Tibial nerve (tissue), 4 donors: ENCODE results near the gene AHCYL1.

ENCODE experiments used
- EP300 ChIP-seq, 2 donors: sonication (generic); formaldehyde crosslinking; IDR thresholded peaks; one replicate each; pipeline ENCODE4 v1.6.1; 2017; ENCODE audit warnings: antibody characterized with exemption in 2 of 2, mild to moderate bottlenecking in 1 of 2
- POLR2A ChIP-seq, 2 donors: fragments of 450-650 bp; IDR thresholded peaks; one replicate each; pipeline ENCODE4 v1.6.1; 2017; ENCODE audit warnings: antibody characterized with exemption in 2 of 2, mild to moderate bottlenecking in 2 of 2, moderate library complexity in 2 of 2
- TF ChIP-seq, protein P1 (sequence below), 5 experiments: fragments of 200-600 bp in 3 of 5; fragments of 450-650 bp in 2 of 5; sonication (generic) in 3 of 5; IDR thresholded peaks; one replicate each; pipeline ENCODE4 v1.5.1; 2016 to 2019; ENCODE audit warnings: antibody characterized with exemption in 5 of 5, mild to moderate bottlenecking in 3 of 5, moderate library complexity in 2 of 5

DNA sequence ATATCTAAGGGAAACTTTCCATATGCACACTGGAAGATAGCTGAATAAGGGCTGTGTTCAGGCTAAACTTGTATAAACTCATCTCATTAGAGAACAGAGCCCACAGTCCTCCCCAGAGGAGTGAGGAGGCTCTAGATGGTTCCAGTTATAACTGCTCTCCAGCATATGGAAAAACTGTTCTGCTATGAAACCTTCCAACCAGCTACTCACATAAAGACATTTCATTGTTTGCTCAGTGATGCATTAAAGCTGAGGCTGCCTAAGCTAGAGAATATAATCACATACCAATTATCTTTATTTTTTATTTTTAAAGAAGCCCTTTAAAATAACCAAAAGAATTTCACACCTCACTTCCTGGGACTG is 13.3 kb downstream of the AHCYL1 start:
- TF ChIP-seq POLR2A (IDR thresholded peaks at IDR 0.05) (no peak), EP300 (IDR thresholded peaks at IDR 0.05) (no peak)
- TF ChIP-seq, protein P1, sequence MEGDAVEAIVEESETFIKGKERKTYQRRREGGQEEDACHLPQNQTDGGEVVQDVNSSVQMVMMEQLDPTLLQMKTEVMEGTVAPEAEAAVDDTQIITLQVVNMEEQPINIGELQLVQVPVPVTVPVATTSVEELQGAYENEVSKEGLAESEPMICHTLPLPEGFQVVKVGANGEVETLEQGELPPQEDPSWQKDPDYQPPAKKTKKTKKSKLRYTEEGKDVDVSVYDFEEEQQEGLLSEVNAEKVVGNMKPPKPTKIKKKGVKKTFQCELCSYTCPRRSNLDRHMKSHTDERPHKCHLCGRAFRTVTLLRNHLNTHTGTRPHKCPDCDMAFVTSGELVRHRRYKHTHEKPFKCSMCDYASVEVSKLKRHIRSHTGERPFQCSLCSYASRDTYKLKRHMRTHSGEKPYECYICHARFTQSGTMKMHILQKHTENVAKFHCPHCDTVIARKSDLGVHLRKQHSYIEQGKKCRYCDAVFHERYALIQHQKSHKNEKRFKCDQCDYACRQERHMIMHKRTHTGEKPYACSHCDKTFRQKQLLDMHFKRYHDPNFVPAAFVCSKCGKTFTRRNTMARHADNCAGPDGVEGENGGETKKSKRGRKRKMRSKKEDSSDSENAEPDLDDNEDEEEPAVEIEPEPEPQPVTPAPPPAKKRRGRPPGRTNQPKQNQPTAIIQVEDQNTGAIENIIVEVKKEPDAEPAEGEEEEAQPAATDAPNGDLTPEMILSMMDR (IDR thresholded peaks at IDR 0.05), result no peak
